ENCODE results near the gene ANKRD9.

The ANKRD9 gene

GRCh38 chr14:102500158-102500662, 9.4 kb downstream of the ANKRD9 start:
- no peak overlapping the region for H3K4me3 ChIP-seq (ENCODE audit: control insufficient read depth, low read depth, low read length)
- DNase-seq (ENCODE audit: low read depth), result peak; percentile 84
- TF ChIP-seq CTCF (IDR thresholded peaks at IDR 0.05; ENCODE audit: control insufficient read depth, insufficient read depth, low read depth, low read length, missing control alignments), result no peak

- DNase-seq (ENCODE audit: low read depth), result no peak
- no peak overlapping the region for H3K4me3 ChIP-seq (ENCODE audit: control insufficient read depth, low read depth, low read length)
- TF ChIP-seq CTCF (IDR thresholded peaks at IDR 0.05; ENCODE audit: control insufficient read depth, insufficient read depth, low read depth, low read length, missing control alignments), result no peak
Observed at GRCh38 chr14:102499401-102500157, 10.0 kb downstream of the ANKRD9 start.

GRCh38 chr14:102498678-102499265, 10.8 kb downstream of the ANKRD9 start:
- no peak for DNase-seq (ENCODE audit: low read depth)
- H3K4me3 ChIP-seq (ENCODE audit: control insufficient read depth, low read depth, low read length), result no peak overlapping the region
- no peak for TF ChIP-seq CTCF (IDR thresholded peaks at IDR 0.05; ENCODE audit: control insufficient read depth, insufficient read depth, low read depth, low read length, missing control alignments)

GRCh38 chr14:102497998-102498677, 11.4 kb downstream of the ANKRD9 start:
- no peak for DNase-seq (ENCODE audit: low read depth)
- no peak overlapping the region for H3K4me3 ChIP-seq (ENCODE audit: control insufficient read depth, low read depth, low read length)
- peak; percentile 14 for TF ChIP-seq CTCF (IDR thresholded peaks at IDR 0.05; ENCODE audit: control insufficient read depth, insufficient read depth, low read depth, low read length, missing control alignments)

- no peak overlapping the region for H3K4me3 ChIP-seq (ENCODE audit: control insufficient read depth, low read depth, low read length)
- no peak for DNase-seq (ENCODE audit: low read depth)
- TF ChIP-seq CTCF (IDR thresholded peaks at IDR 0.05; ENCODE audit: control insufficient read depth, insufficient read depth, low read depth, low read length, missing control alignments), result no peak
Observed at GRCh38 chr14:102496958-102497744, 12.4 kb downstream of the ANKRD9 start.

- no peak for TF ChIP-seq CTCF (IDR thresholded peaks at IDR 0.05; ENCODE audit: control insufficient read depth, insufficient read depth, low read depth, low read length, missing control alignments)
Observed at GRCh38 chr14:102496331-102496691, 13.3 kb downstream of the ANKRD9 start.

More at GRCh38 chr14:102496331-102496691, 13.3 kb downstream of the ANKRD9 start:
- no peak overlapping the region for H3K4me3 ChIP-seq (ENCODE audit: control insufficient read depth, low read depth, low read length)
- DNase-seq (ENCODE audit: low read depth), result no peak
